Measurements from ENCODE around the gene ADRA2C.

The ADRA2C gene

DNA sequence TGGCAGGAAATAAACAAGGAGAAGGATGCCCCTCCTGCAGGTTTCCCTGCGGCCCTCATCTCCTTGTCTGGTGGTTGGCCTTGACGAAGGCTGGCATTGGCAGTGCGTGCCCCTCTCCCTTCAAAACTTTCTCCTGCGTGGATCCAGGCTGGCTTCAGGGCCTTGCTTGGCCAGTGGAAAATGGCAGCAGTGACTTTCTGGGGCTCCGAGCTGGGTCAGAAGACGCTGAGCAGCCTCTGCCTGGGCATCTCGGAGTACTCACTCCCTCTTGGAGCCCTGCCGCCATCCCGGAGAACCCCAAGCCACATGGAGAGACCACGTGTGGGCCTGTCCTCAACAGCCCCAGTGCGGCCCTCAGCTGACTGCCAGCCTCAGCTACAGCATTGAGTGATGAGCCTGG, 39.5 kb downstream of the ADRA2C start:
- H3K27me3 ChIP-seq: peaks cover 0 to 4% (median 0%) of the 10 kb centered on the region in 11 experiments; a peak in 3 of 22 replicates
- H3K9ac ChIP-seq: no peak overlapping the region
- H3K27ac ChIP-seq: no peak overlapping the region
- no peaks in the 10 kb centered on the region for H3K9me3 ChIP-seq (replicated peaks in 1 of 11)
- no peak for TF ChIP-seq Cebpa-rat (IDR thresholded peaks at IDR 0.05)
- H3K36me3 ChIP-seq: no peaks in the 10 kb centered on the region
- H3K4me2 ChIP-seq: no peak overlapping the region
- H3K4me3 ChIP-seq: no peak overlapping the region
- H4K20me1 ChIP-seq: peaks cover 0 to 19% (median 0%) of the 10 kb centered on the region in 11 experiments; a peak in 2 of 22 replicates
- peaks cover 0 to 14% (median 9%) of the 10 kb centered on the region in 10 experiments; a peak in 13 of 20 replicates for H3K4me1 ChIP-seq

DNA sequence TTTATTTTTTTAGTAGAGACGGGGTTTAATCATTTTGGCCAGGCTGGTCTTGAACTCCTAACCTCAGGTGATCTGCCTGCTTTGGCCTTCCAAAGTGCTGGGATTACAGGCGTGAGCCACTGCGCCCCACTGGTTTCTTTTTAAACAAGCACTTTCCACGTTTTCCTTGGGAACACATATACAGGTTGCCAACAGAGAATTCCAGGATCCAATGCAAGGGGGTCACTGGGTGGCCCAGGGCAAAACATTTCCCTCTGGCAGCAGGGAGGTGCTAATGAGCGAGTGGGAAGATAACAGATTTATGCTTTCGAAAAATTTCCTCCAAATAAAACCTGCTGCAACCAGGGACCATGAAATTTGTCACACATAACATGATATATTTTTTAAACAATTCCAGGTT, 41.1 kb downstream of the ADRA2C start:
- Histone ChIP-seq H3K4me3 (no peak overlapping the region), H4K20me1 (peaks cover 0 to 15% (median 0%) of the 10 kb centered on the region in 11 experiments; a peak in 2 of 22 replicates), H3K9ac (no peak overlapping the region), H3K4me1 (peaks cover 0 to 11% (median 9%) of the 10 kb centered on the region in 10 experiments; a peak in 13 of 20 replicates), H3K27ac (no peak overlapping the region), H3K36me3 (no peaks in the 10 kb centered on the region), H3K9me3 (replicated peaks in 1 of 11) (no peaks in the 10 kb centered on the region), H3K27me3 (peaks cover 0 to 4% (median 0%) of the 10 kb centered on the region in 11 experiments; a peak in 3 of 22 replicates), H3K4me2 (no peak overlapping the region)
- TF ChIP-seq Cebpa-rat (IDR thresholded peaks at IDR 0.05): no peak

DNA sequence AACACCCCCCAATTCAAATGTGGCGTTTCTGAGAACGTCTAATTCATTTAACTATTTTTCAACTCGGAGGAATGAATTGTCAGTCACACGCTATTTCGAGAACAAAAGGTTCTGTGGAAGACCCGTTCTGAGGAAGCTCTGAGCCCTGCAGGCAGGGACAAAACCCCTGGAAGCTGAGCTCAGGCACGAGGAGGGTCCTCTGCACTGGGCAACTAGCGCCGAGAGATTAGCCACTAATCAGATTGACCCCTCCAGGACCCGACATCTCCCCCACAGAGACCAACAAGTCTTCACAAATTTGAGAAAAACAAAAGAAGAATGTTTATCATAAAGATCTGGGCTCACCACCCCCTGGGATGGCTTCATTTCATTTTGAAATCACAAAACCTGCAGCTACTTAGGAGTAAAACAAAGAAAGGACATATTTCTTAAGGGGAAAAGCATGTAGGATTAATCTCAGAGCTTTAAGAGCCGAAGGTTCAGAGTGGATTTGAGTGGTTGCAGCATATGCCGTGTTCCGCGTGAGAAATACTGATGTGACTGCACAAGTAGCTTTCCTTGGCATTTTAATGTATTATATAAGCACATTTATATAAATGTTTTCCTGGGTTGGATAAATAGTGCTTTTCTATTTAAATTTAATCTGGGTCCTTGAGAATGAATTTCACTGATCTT, 41.8 kb downstream of the ADRA2C start:
- no peaks in the 10 kb centered on the region for H3K36me3 ChIP-seq
- no peak overlapping the region for H3K9ac ChIP-seq
- H3K4me1 ChIP-seq: peaks cover 0 to 5% (median 4%) of the 10 kb centered on the region in 10 experiments; a peak in 13 of 20 replicates
- TF ChIP-seq Cebpa-rat (IDR thresholded peaks at IDR 0.05): no peak
- no peak overlapping the region for H3K4me2 ChIP-seq
- peaks cover 0 to 15% (median 0%) of the 10 kb centered on the region in 11 experiments; a peak in 3 of 22 replicates for H4K20me1 ChIP-seq
- H3K9me3 ChIP-seq (replicated peaks in 1 of 11): no peaks in the 10 kb centered on the region
- peaks cover 0 to 4% (median 0%) of the 10 kb centered on the region in 11 experiments; a peak in 3 of 22 replicates for H3K27me3 ChIP-seq
- no peak overlapping the region for H3K27ac ChIP-seq
- H3K4me3 ChIP-seq: no peak overlapping the region

DNA sequence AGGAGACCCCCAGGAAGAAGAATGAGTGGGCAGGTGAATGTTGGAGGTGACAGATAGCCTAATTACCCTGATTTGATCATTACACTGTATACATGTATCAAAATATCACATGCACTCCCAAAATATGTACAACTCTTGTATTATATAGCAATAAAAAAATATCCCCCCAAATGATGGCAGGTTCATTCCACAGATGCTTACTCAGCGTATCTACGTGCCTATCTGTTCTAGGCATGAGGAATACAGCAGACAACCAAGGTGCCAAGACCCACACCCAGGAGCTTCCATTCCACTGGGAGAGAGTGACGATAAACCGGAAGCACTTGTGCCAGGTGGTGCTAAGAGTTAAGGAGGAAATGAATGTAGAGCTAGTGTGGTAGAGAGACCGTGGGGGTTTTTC, 42.4 kb downstream of the ADRA2C start:
- Histone ChIP-seq H3K27me3 (peaks cover 0 to 4% (median 0%) of the 10 kb centered on the region in 11 experiments; a peak in 3 of 22 replicates), H4K20me1 (peaks cover 0 to 19% (median 0%) of the 10 kb centered on the region in 11 experiments; a peak in 3 of 22 replicates), H3K4me1 (no peaks in the 10 kb centered on the region), H3K36me3 (no peaks in the 10 kb centered on the region), H3K4me2 (no peak overlapping the region), H3K27ac (no peak overlapping the region), H3K9me3 (replicated peaks in 1 of 11) (no peaks in the 10 kb centered on the region), H3K9ac (no peak overlapping the region), H3K4me3 (no peak overlapping the region)
- TF ChIP-seq Cebpa-rat (IDR thresholded peaks at IDR 0.05): no peak

DNA sequence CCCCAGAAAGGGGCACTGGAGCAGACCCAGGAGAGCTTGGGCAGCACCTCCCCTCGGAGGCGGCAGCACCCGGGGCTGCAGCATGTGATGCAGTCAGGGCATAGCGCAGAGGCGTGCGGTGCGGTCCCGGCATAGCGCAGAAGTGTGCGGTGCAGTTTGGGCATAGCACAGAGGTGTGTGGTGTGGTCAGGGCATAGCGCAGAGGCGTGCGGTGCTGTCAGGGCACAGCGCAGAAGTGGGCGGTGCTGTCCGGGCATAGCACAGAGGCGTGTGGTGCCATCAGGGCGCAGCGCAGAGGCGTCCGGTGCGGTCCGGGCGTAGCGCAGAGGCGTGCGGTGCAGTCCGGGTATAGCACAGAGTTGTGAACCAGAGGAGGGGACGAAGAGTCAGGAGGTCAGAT, 42.8 kb downstream of the ADRA2C start:
- H3K4me1 ChIP-seq: no peaks in the 10 kb centered on the region
- no peak for TF ChIP-seq Cebpa-rat (IDR thresholded peaks at IDR 0.05)
- H3K4me2 ChIP-seq: no peak overlapping the region
- H4K20me1 ChIP-seq: peaks cover 0 to 23% (median 0%) of the 10 kb centered on the region in 11 experiments; a peak in 3 of 22 replicates
- no peaks in the 10 kb centered on the region for H3K36me3 ChIP-seq
- no peaks in the 10 kb centered on the region for H3K9me3 ChIP-seq (replicated peaks in 1 of 11)
- H3K9ac ChIP-seq: no peak overlapping the region
- no peak overlapping the region for H3K27ac ChIP-seq
- no peak overlapping the region for H3K4me3 ChIP-seq
- H3K27me3 ChIP-seq: peaks cover 0 to 4% (median 0%) of the 10 kb centered on the region in 11 experiments; a peak in 3 of 22 replicates

DNA sequence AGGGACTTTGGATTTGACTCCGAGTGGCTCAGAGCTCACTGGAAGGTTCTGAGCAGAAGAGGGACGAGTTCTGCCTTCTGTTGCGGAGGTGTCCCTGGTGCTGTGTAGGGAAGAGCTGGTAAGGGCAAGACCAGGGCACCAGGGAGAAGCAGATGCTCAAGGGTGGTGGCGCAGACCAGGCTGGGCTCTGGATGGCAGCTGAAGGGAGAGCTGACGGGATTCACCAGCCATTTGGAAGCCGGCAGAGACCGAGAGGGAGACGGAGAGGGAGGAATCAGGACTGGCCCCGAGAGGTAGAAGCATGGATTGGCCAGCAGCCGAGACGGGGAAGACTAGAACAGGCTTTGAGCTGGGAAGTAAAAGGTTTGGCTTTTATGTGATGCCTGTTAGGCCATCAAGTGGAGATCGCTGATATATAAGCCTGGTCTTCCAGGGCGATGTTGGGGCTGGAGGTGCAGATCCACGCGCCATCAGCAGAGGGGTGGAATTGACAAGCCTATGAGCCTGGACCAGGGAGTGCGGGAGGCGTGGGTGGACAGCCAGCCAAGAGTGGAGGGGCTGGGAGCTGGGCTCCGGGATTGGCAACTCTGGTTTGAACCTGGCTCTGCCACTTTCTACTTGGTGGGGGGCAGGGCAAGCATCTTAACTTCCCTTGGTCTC, 43.4 kb downstream of the ADRA2C start:
- H3K27ac ChIP-seq: no peak overlapping the region
- H3K4me1 ChIP-seq: no peaks in the 10 kb centered on the region
- TF ChIP-seq Cebpa-rat (IDR thresholded peaks at IDR 0.05): no peak
- H3K4me2 ChIP-seq: no peak overlapping the region
- H3K4me3 ChIP-seq: no peak overlapping the region
- no peaks in the 10 kb centered on the region for H3K9me3 ChIP-seq (replicated peaks in 1 of 11)
- peaks cover 0 to 4% (median 0%) of the 10 kb centered on the region in 11 experiments; a peak in 3 of 22 replicates for H3K27me3 ChIP-seq
- no peaks in the 10 kb centered on the region for H3K36me3 ChIP-seq
- H4K20me1 ChIP-seq: peaks cover 0 to 24% (median 0%) of the 10 kb centered on the region in 11 experiments; a peak in 3 of 22 replicates
- H3K9ac ChIP-seq: no peak overlapping the region

DNA sequence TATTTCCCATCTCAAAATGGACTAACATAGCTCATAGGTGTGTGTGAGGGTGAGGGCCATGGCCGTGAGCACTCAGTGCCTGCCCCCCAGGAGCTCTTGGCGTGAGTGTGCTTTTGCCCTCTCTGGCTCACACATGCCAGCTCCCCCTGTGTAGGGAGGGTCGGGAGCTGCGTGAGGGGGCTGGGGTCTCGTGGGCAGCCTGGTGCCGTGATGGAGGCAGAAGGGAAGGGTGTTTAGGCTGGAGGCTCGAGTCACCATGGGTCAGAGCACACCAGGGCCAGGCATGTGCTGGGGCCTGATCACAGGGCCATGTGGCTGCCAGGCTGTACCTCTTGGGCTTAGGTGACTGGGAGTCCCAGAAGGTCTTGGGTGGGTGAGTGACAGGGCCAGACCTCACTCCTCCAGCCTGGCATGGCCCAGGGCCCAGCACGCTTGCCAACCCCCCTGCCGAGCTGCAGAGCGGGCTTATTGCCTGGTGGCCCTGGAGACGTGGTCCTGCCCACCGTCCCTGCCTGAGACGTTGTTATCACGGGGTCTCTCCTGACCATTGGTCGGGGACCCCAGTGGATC, 44.0 kb downstream of the ADRA2C start:
- H3K4me3 ChIP-seq: no peak overlapping the region
- H3K4me2 ChIP-seq: no peak overlapping the region
- H3K27me3 ChIP-seq: peaks cover 0 to 4% (median 0%) of the 10 kb centered on the region in 11 experiments; a peak in 3 of 22 replicates
- no peak for TF ChIP-seq Cebpa-rat (IDR thresholded peaks at IDR 0.05)
- no peak overlapping the region for H3K27ac ChIP-seq
- H3K4me1 ChIP-seq: no peaks in the 10 kb centered on the region
- H3K36me3 ChIP-seq: no peaks in the 10 kb centered on the region
- no peak overlapping the region for H3K9ac ChIP-seq
- H4K20me1 ChIP-seq: peaks cover 0 to 24% (median 0%) of the 10 kb centered on the region in 11 experiments; a peak in 3 of 22 replicates
- no peaks in the 10 kb centered on the region for H3K9me3 ChIP-seq (replicated peaks in 1 of 11)

DNA sequence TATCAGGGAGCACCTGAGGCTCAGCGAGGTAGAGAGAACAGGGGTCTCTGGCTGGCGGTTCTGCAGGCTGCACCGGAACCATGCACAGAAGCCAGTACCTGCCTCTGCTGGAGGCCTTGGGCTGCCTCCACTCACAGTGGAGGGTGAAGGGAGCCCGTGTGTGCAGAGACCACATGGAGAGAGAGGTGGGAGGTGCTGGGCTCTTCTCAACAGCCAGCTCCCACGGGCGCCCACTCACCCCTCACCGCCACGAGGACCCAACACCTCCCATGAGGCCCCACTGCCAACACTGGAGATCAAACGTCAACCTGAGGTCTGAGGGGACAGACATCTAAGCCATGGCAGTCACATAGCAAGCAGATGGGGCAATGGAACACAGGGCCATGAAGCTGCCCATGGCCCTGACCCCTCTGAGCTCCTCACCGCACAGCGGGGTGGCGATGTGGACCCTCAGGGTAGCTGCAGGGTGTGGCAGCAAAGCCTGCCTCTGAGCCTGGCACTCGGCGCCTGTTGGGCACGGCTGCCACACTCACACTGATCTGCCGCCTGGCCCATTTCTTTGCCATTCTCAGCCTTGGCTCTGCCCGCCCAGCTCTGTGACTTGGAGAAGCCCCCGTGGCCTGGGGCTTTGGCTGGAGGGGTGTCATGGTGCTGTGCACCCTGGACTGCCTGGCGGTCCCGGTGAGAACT, 44.8 kb downstream of the ADRA2C start:
- Histone ChIP-seq H3K9ac (no peak overlapping the region), H3K27ac (no peak overlapping the region), H3K4me2 (no peak overlapping the region), H3K4me3 (no peak overlapping the region), H4K20me1 (peaks cover 0 to 24% (median 0%) of the 10 kb centered on the region in 11 experiments; a peak in 3 of 22 replicates), H3K9me3 (replicated peaks in 1 of 11) (no peaks in the 10 kb centered on the region), H3K4me1 (no peaks in the 10 kb centered on the region), H3K36me3 (no peaks in the 10 kb centered on the region), H3K27me3 (peaks cover 0 to 4% (median 0%) of the 10 kb centered on the region in 11 experiments; a peak in 3 of 22 replicates)
- TF ChIP-seq Cebpa-rat (IDR thresholded peaks at IDR 0.05): no peak
